ENCODE data around the gene MOB3A. TPM values are rescaled to one million over a fixed set of nuclear protein-coding genes. Genes with fewer than 3 reads are reported as not detected.

MOB3A gene
- total and polyA plus RNA-seq, 2 of the 8 experiments (the other 6 are each of a cell fraction or from before 2014, with no cell fraction given) = 9.2 to 9.6 TPM

DNA sequence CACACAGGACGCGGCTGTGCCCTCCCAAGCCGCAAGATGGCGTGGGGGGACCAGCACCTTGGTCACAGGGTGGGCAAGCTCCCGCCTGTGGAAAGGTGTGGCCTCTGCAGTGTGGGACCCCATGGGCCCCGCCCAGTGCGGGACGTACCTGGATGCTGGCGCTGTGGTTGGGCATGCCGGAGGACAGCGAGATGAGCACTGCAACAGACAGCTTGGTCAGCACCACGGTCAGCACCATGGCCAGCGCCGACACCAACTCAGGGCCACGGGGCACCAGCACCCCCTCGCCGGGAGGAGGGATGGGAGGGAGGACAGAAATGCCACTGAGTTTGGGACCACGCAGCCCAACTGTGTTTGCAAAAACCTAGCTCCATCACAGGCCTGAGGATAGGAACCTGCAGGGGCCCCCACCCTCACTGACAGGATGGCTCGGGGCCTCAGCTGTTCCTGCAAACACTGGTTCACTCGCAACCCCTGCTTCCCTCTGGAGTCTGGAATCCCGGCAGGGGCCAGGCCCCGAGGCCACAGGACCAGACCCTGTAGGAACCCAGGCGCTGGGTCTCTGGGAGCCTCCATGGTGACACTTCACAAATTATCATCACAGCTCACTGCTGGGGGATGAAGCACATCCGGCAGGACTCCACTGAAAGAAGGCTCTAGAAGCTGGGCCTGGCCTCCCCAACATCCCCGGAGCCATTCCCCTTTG is 27.7 kb upstream of the MOB3A start (continued):
- TF ChIP-seq, protein P1, sequence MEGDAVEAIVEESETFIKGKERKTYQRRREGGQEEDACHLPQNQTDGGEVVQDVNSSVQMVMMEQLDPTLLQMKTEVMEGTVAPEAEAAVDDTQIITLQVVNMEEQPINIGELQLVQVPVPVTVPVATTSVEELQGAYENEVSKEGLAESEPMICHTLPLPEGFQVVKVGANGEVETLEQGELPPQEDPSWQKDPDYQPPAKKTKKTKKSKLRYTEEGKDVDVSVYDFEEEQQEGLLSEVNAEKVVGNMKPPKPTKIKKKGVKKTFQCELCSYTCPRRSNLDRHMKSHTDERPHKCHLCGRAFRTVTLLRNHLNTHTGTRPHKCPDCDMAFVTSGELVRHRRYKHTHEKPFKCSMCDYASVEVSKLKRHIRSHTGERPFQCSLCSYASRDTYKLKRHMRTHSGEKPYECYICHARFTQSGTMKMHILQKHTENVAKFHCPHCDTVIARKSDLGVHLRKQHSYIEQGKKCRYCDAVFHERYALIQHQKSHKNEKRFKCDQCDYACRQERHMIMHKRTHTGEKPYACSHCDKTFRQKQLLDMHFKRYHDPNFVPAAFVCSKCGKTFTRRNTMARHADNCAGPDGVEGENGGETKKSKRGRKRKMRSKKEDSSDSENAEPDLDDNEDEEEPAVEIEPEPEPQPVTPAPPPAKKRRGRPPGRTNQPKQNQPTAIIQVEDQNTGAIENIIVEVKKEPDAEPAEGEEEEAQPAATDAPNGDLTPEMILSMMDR (IDR thresholded peaks at IDR 0.05; ENCODE audit: control extremely low read depth in 1 of 3, insufficient read depth in 1 of 3, low read depth in 1 of 3, low read length in 3 of 3) = peak in 1 of 3 experiments; percentile 31; a peak in 1 of 4 replicates
- TF ChIP-seq JUND (IDR thresholded peaks at IDR 0.05; ENCODE audit: low read length) = no peak
- no peak for TF ChIP-seq TEAD4 (IDR thresholded peaks at IDR 0.05; ENCODE audit: low read depth, low read length)
- TF ChIP-seq SIX5 (IDR thresholded peaks at IDR 0.05; ENCODE audit: low read depth, low read length) = no peak
- no peak for TF ChIP-seq POU5F1 (IDR thresholded peaks at IDR 0.05; ENCODE audit: low read depth, low read length)
- no peak for TF ChIP-seq CBX5 (IDR thresholded peaks at IDR 0.05; ENCODE audit: low read depth, low read length)
- TF ChIP-seq NANOG (IDR thresholded peaks at IDR 0.05; ENCODE audit: insufficient read depth, low read depth, low read length, poor library complexity, severe bottlenecking) = no peak
- TF ChIP-seq RXRA (IDR thresholded peaks at IDR 0.05; ENCODE audit: insufficient read depth, low read depth, low read length) = no peak
- no peak for TF ChIP-seq KDM4A (IDR thresholded peaks at IDR 0.05; ENCODE audit: low read depth, low read length, severe bottlenecking)
- TF ChIP-seq KDM1A (IDR thresholded peaks at IDR 0.05; ENCODE audit: borderline replicate concordance, low read length) = no peak
- TF ChIP-seq SIRT6 (IDR thresholded peaks at IDR 0.05; ENCODE audit: low read length) = no peak
- TF ChIP-seq ASH2L (IDR thresholded peaks at IDR 0.05; ENCODE audit: low read length) = no peak
- TF ChIP-seq HDAC6 (IDR thresholded peaks at IDR 0.05; ENCODE audit: low read depth, low read length) = no peak
- TF ChIP-seq GABPA (IDR thresholded peaks at IDR 0.05; ENCODE audit: borderline replicate concordance, insufficient read depth, low read length) = peak; percentile 63; the same call in 1 of the 2 replicates
- TF ChIP-seq CREB1 (IDR thresholded peaks at IDR 0.05) = no peak
- peak; percentile 85 to 88; a peak in 2 of 4 replicates for TF ChIP-seq SIN3A (conservative IDR thresholded peaks at IDR 0.05 in 1 of 2, IDR thresholded peaks at IDR 0.05 in 1 of 2; ENCODE audit: low read depth in 1 of 2, low read length in 2 of 2)
- TF ChIP-seq BCL11A (IDR thresholded peaks at IDR 0.05; ENCODE audit: low read depth in 2 of 2, low read length in 2 of 2) = no peak
- TF ChIP-seq CHD1 (IDR thresholded peaks at IDR 0.05; ENCODE audit: low read depth, low read length) = no peak

All from H1 (cell line).